OCI-LY3 (cell line): ENCODE measurements around the gene MAPKAPK3.

ENCODE experiments used
- H2AFZ ChIP-seq: fragments of 200-600, 300-600 bp; shearing (Covaris generic); 2 replicates; pipeline ENCODE4 v1.6.0; 2014; ENCODE audit warnings: antibody characterized with exemption, low read depth, low read length
- H3K27ac ChIP-seq: fragments of 200-600, 300-600 bp; sonication (generic); 2 replicates; pipeline ENCODE4 v1.5.1; 2014; ENCODE audit warnings: mild to moderate bottlenecking, low read length, moderate library complexity, mixed read lengths
- H3K27me3 ChIP-seq: fragments of 200-600, 300-600 bp; sonication (generic); 2 replicates; pipeline ENCODE4 v1.6.1; 2014; ENCODE audit warnings: low read depth, low read length, mixed read lengths
- H3K36me3 ChIP-seq: fragments of 200-600, 300-600 bp; sonication (generic); replicated peaks from 2 replicates; pipeline ENCODE3; 2014; ENCODE audit warnings: low read depth, low read length, mixed read lengths
- H3K4me1 ChIP-seq: fragments of 300-600, 200-600 bp; sonication (generic); 2 replicates; pipeline ENCODE4 v1.6.1; 2014; ENCODE audit warnings: low read length, mixed read lengths
- H3K4me2 ChIP-seq: fragments of 200-600, 300-600 bp; sonication (generic); 2 replicates; pipeline ENCODE4 v1.6.1; 2014; ENCODE audit warnings: low read length, mixed read lengths
- H3K4me3 ChIP-seq: fragments of 300-600, 200-600 bp; sonication (generic); 2 replicates; pipeline ENCODE4 v1.5.1; 2014; ENCODE audit warnings: antibody characterized with exemption, mild to moderate bottlenecking, low read length, moderate library complexity
- H3K79me2 ChIP-seq: fragments of 300-600, 200-600 bp; shearing (Covaris generic); 2 replicates; pipeline ENCODE4 v1.6.1; 2014; ENCODE audit warnings: mild to moderate bottlenecking, low read length, mixed read lengths
- H3K9ac ChIP-seq: fragments of 300-600, 200-600 bp; shearing (Covaris generic); 2 replicates; pipeline ENCODE4 v1.6.0; 2014; ENCODE audit warnings: mild to moderate bottlenecking, low read length, moderate library complexity
- H3K9me3 ChIP-seq: fragments of 200-600, 300-600 bp; shearing (Covaris generic); 2 replicates; pipeline ENCODE4 v1.6.1; 2014; ENCODE audit warnings: low read length, mixed read lengths; ENCODE audit not compliant: insufficient read depth
- H4K20me1 ChIP-seq: fragments of 200-600, 300-600 bp; sonication (generic); 2 replicates; pipeline ENCODE4 v1.6.1; 2016; ENCODE audit warnings: low read length, mixed read lengths; ENCODE audit not compliant: insufficient read depth
- EZH2phosphoT487 ChIP-seq: fragments of 200-600 bp; shearing (Covaris generic); IDR thresholded peaks from 2 replicates; pipeline ENCODE4 v1.6.1; 2018; ENCODE audit warnings: antibody characterized with exemption, mixed run types, low read depth
- TF ChIP-seq, protein P1 (sequence below): fragments of 200-600, 300-600 bp; sonication (generic); IDR thresholded peaks from 2 replicates; pipeline ENCODE4 v1.5.1; 2014; ENCODE audit warnings: antibody characterized with exemption, low read length, low read depth

Gene MAPKAPK3

GRCh38 chr3:50652709-50653108, 35.8 kb downstream of the MAPKAPK3 start:
- TF ChIP-seq EZH2phosphoT487: no peak
- TF ChIP-seq, protein P1, sequence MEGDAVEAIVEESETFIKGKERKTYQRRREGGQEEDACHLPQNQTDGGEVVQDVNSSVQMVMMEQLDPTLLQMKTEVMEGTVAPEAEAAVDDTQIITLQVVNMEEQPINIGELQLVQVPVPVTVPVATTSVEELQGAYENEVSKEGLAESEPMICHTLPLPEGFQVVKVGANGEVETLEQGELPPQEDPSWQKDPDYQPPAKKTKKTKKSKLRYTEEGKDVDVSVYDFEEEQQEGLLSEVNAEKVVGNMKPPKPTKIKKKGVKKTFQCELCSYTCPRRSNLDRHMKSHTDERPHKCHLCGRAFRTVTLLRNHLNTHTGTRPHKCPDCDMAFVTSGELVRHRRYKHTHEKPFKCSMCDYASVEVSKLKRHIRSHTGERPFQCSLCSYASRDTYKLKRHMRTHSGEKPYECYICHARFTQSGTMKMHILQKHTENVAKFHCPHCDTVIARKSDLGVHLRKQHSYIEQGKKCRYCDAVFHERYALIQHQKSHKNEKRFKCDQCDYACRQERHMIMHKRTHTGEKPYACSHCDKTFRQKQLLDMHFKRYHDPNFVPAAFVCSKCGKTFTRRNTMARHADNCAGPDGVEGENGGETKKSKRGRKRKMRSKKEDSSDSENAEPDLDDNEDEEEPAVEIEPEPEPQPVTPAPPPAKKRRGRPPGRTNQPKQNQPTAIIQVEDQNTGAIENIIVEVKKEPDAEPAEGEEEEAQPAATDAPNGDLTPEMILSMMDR: peak; percentile 71
- Histone ChIP-seq H3K4me2 (no peak overlapping the region), H3K79me2 (no peaks in the 10 kb centered on the region), H4K20me1 (0 out of 2 replicates have a peak, but pooled peaks cover under 1% of the 10 kb centered on the region), H3K4me3 (no peak overlapping the region), H3K4me1 (no peaks in the 10 kb centered on the region), H3K36me3 (peaks cover 6% of the 10 kb centered on the region), H3K27me3 (no peaks in the 10 kb centered on the region), H3K9ac (no peak overlapping the region), H2AFZ (no peak overlapping the region), H3K27ac (no peak overlapping the region), H3K9me3 (no peaks in the 10 kb centered on the region)

DNA sequence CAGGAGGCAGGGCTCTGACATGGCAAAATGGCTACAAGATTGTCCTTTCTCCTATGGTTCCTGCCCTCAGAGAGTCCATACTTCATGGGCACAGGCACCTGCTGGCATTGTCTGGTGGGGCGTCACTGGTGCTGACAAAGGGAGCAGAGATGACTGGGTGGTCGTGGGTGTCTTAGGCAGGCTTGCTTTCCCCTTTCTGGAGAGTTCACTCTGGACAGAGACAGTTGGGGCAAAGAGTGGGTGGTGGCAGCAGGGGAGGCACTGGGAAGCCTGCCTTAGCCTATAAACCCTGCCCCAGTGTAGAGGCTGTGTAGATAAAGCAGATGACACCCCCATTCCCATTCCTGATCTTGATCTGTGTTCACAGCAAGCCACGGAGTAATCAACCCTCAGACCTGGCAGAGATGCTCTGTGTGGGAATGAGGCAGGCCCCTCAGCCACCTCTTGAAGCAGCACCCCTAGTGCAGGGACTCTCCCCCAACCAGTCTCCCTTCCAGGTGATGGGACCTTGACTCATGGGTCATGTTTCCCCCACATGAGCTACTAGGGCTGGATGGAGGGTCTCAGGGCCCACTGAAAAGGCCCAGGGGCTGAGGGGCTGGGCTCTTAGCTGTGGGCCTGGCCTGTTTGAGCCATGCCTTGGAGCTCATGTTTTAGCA, 37.1 kb downstream of the MAPKAPK3 start:
- TF ChIP-seq, protein P1: no peak
- TF ChIP-seq EZH2phosphoT487: no peak
- H3K27ac ChIP-seq: no peak overlapping the region
- no peaks in the 10 kb centered on the region for H3K9me3 ChIP-seq
- H3K9ac ChIP-seq: no peak overlapping the region
- H3K36me3 ChIP-seq: peaks cover 1% of the 10 kb centered on the region
- H2AFZ ChIP-seq: no peak overlapping the region
- no peaks in the 10 kb centered on the region for H3K79me2 ChIP-seq
- no peaks in the 10 kb centered on the region for H3K4me1 ChIP-seq
- no peaks in the 10 kb centered on the region for H3K27me3 ChIP-seq
- no peak overlapping the region for H3K4me3 ChIP-seq
- H3K4me2 ChIP-seq: no peak overlapping the region
- no peaks in the 10 kb centered on the region for H4K20me1 ChIP-seq

DNA sequence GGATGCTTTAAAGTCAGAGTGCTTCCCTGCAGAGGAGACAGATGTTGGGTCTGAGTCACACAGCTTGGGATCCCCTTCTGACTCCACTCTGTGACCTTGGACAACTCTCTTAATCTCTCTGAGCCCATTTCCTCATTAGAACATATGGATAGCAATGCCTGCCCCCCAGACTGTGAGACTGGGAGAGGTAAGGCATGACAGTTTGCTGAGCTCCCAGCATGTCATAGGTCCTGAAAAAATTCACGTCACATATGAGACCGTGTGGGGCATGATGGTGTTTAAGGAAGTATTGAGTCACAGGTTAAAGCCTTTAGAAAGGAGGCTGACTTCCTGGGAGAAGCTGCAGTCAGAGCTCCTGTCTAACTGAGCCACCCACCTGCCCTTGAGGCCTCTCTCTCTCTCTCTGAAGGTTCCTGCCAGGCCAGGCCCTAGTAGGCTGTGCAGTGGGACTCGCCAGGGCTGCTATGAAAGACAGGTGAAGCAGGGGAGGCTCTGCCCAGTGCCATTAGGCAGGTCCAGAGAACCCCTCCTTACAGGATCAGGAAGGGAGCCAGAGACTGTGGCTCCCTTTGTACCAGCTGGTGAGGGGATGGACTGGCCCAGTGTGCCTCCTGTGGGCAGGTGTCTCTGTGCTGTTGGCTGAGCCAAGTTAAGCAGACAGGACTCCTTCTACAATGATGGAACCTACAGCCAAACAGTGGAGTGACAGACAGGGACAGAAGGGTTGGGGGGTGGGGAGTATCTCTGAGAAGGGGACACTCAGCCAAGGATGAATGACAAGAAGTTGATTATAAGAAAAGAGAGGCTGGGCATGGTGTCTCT, 38.3 kb downstream of the MAPKAPK3 start:
- H4K20me1 ChIP-seq: no peaks in the 10 kb centered on the region
- H3K9ac ChIP-seq: no peak overlapping the region
- H3K79me2 ChIP-seq: no peaks in the 10 kb centered on the region
- H3K4me1 ChIP-seq: no peaks in the 10 kb centered on the region
- TF ChIP-seq, protein P1: no peak
- no peak for TF ChIP-seq EZH2phosphoT487
- no peak overlapping the region for H3K4me3 ChIP-seq
- H3K36me3 ChIP-seq: no peaks in the 10 kb centered on the region
- no peak overlapping the region for H3K27ac ChIP-seq
- no peaks in the 10 kb centered on the region for H3K27me3 ChIP-seq
- no peaks in the 10 kb centered on the region for H3K9me3 ChIP-seq
- no peak overlapping the region for H2AFZ ChIP-seq
- H3K4me2 ChIP-seq: no peak overlapping the region

DNA sequence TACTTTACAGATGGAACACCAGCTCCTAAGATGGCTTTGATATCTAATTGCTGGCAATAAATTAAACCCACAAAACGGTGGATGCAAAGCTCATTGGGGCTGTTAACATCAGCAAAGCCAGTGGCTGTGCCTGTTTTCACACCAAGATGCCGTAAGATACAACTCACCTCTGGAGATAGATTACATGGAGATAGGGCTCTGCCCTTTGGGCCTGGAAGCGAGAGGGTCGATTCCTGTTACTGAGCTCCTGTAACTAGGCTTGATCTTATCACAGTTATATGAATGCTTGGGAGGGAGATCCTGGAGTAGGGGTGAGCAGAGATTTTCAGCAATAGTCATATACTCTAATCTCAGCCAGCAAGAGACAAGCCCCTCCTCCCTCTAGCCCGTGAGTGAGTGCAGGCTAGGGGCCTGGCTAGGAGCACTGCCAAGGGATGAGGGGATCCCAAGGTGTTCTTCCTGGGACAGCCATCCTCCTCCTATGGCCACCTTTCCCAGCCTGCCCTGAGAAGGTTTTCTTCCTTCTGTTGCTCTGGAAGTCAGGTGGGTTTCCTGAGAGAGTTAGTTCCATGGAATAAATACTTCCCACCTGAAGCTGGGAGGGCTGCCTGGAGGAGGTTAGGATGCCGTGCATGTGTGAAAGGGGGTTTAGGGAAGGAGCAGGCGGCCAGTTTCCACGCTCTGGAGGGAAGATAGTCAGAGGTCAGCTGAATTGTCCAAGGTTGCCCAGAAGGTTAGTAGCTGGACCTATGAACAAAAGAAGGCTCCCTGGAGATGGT, 39.7 kb downstream of the MAPKAPK3 start:
- no peak overlapping the region for H3K4me2 ChIP-seq
- no peaks in the 10 kb centered on the region for H3K27me3 ChIP-seq
- TF ChIP-seq, protein P1: no peak
- no peak for TF ChIP-seq EZH2phosphoT487
- H3K9ac ChIP-seq: no peak overlapping the region
- no peaks in the 10 kb centered on the region for H4K20me1 ChIP-seq
- H3K36me3 ChIP-seq: no peaks in the 10 kb centered on the region
- no peak overlapping the region for H3K4me3 ChIP-seq
- H3K4me1 ChIP-seq: no peaks in the 10 kb centered on the region
- H3K27ac ChIP-seq: no peak overlapping the region
- no peaks in the 10 kb centered on the region for H3K9me3 ChIP-seq
- no peaks in the 10 kb centered on the region for H3K79me2 ChIP-seq
- no peak overlapping the region for H2AFZ ChIP-seq
